HG03378 (cell line): ENCODE measurements around the gene FADS2.

ENCODE experiments used
- ATAC-seq: cut with Tn5 transposase; IDR thresholded peaks from one replicate; pipeline ENCODE4 v1.9.1; 2021; ENCODE audit warnings: mild to moderate bottlenecking, moderate library complexity; ENCODE audit not compliant: unreplicated experiment

The FADS2 gene

GRCh38 chr11:61827571-61828378 lies at the start of gene FADS2:
Gene FADS2 (plus strand): TSS chr11:61828300. CDS start chr11:61828391, 91 bp downstream.
- peak; percentile 51 for ATAC-seq

- ATAC-seq = no peak
These were observed 49.7 kb upstream of the FADS2 start for GRCh38 chr11:61778357-61778886.

- ATAC-seq = no peak
These were observed 49.0 kb upstream of the FADS2 start for GRCh38 chr11:61778920-61779650.

GRCh38 chr11:61779666-61780525 lies 48.2 kb upstream of the FADS2 start:
- ATAC-seq = no peak

GRCh38 chr11:61780581-61781162 lies 47.4 kb upstream of the FADS2 start:
- ATAC-seq = no peak

GRCh38 chr11:61781585-61781984 lies 46.5 kb upstream of the FADS2 start:
- ATAC-seq = no peak

GRCh38 chr11:61782299-61782698 lies 45.8 kb upstream of the FADS2 start:
- no peak for ATAC-seq

GRCh38 chr11:61782841-61783240 lies 45.3 kb upstream of the FADS2 start:
- ATAC-seq = no peak

- no peak for ATAC-seq
These were observed 44.2 kb upstream of the FADS2 start for GRCh38 chr11:61783717-61784505.

- no peak for ATAC-seq
These were observed 43.6 kb upstream of the FADS2 start for GRCh38 chr11:61784506-61784805.

- ATAC-seq = no peak
These were observed 42.2 kb upstream of the FADS2 start for GRCh38 chr11:61785837-61786402.

GRCh38 chr11:61787928-61788491 lies 40.1 kb upstream of the FADS2 start:
- no peak for ATAC-seq

GRCh38 chr11:61791737-61792309 lies 36.3 kb upstream of the FADS2 start:
- ATAC-seq = peak; percentile 27

- peak; percentile 65 for ATAC-seq
These were observed 35.6 kb upstream of the FADS2 start, which contains the start of the genes FEN1 and TMEM258 for GRCh38 chr11:61792310-61793082. Gene FEN1 (plus strand): TSS chr11:61792911. CDS start chr11:61795362, 2,451 bp downstream. Gene TMEM258 (minus strand): TSS chr11:61792599. CDS start chr11:61792558, 41 bp downstream.

GRCh38 chr11:61793083-61793828 lies 34.8 kb upstream of the FADS2 start:
- ATAC-seq = peak; percentile 4

- ATAC-seq = no peak
These were observed 34.3 kb upstream of the FADS2 start for GRCh38 chr11:61793829-61794204.

GRCh38 chr11:61794579-61794978 lies 33.5 kb upstream of the FADS2 start:
- no peak for ATAC-seq
